Measurements from ENCODE around the gene TBX4.

DNA sequence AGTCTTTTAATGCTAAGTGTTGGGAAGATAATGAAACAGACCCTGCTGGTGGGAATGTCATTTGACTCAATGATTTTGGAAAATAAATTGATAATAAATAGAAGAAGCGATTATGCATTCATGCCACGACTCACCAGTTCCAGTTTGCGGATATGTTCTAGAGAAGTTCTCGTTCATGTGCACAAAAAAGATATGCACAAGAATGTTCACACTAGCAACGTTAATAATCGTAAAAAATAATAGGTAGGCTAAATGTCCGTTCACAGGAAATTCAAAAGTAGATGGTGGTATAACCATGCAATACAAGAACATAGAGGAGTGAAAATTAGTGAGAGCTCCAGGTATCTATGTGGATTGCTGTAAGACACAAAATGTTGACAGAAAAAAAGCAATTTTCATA lies 79.0 kb downstream of the TBX4 start:
- TF ChIP-seq BHLHE40 (IDR thresholded peaks at IDR 0.05; ENCODE audit: borderline replicate concordance) (no peak), LEF1 (IDR thresholded peaks at IDR 0.05; ENCODE audit: borderline replicate concordance) (no peak), SP1 (IDR thresholded peaks at IDR 0.05) (no peak), L3MBTL2 (conservative IDR thresholded peaks at IDR 0.05) (no peak), ELF4 (IDR thresholded peaks at IDR 0.05) (no peak), FOXA1 (IDR thresholded peaks at IDR 0.05) (no peak), FOXM1 (IDR thresholded peaks at IDR 0.05; ENCODE audit: borderline replicate concordance) (no peak)
- TF ChIP-seq, protein P1, sequence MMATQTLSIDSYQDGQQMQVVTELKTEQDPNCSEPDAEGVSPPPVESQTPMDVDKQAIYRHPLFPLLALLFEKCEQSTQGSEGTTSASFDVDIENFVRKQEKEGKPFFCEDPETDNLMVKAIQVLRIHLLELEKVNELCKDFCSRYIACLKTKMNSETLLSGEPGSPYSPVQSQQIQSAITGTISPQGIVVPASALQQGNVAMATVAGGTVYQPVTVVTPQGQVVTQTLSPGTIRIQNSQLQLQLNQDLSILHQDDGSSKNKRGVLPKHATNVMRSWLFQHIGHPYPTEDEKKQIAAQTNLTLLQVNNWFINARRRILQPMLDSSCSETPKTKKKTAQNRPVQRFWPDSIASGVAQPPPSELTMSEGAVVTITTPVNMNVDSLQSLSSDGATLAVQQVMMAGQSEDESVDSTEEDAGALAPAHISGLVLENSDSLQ (IDR thresholded peaks at IDR 0.05) = no peak
